ENCODE results near the gene SUGCT.

Gene SUGCT

GRCh38 chr7:40283391-40283790 is 148.6 kb downstream of the SUGCT start:
- no peak for TF ChIP-seq CTCF (conservative IDR thresholded peaks at IDR 0.05)

DNA sequence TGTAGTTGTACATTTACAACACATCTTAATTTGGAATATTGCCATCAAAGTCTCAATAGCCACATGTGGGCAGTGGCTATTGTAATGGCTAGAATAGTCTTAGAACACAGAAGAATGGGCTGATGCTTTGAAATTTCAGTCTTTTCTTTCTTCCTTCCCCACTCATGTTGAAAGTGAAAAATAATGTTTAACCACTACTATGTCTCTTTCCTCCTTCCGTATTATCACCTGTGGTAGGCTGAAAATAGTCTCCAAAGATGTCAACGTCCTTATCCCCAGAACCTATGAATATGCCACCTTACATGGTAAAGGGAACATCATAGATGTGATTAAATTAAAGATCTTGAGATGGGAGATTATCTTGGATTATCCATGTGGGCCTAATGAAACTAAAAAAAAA is 154.0 kb downstream of the SUGCT start:
- H3K27ac ChIP-seq, result no peak overlapping the region
- no peak for TF ChIP-seq CTCF (conservative IDR thresholded peaks at IDR 0.05)

More at GRCh38 chr7:40283391-40283790, 148.6 kb downstream of the SUGCT start:
- peak overlapping the region; percentile 75 for H3K27ac ChIP-seq

DNA sequence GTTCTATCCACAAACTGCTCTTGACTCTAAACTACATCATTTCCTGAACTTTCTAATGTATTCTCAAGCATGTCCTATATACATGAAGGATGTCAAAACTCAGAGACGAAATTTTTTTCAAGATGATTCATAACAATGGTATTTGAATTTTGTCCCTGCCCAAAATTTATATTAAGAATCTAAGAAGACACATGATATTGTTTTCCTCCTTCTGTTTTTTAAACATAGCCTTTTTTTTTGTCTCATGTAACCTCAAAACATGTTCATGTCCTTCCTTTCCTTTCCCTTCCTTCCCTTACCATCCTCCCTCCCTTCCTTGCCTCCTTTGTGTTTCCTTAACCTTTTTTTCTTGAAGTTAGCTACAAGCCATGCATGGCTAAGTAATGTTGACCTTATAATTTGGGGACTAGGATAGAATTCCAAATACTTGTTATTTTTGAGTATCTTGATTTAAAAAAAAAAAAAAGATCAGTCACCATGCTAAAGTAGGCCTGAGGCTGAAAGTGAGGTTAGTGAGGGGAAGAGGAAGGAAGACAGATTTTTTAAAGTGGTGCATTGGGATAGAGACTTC is 163.0 kb downstream of the SUGCT start:
- H3K27ac ChIP-seq, result no peak overlapping the region
- TF ChIP-seq CTCF (conservative IDR thresholded peaks at IDR 0.05), result no peak

DNA sequence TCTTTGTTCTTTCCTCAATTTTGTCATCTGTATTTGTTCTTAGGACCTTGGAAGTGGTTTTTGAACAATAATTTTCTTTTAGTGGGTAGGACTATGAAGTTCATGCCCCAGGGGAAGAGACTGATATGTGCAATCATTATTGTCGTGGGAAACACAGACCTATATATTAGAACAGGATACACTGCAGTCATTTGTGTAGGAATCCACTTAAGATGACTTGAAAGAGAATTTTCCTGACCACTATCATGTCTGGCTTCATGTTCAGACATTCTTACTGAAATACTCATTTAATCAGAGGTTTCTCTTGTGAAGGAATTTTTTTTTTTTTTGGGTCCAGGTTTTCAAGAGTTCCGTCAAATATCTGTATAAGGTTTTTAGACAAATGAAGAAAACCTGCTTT is 163.6 kb downstream of the SUGCT start:
- no peak overlapping the region for H3K27ac ChIP-seq
- no peak for TF ChIP-seq CTCF (conservative IDR thresholded peaks at IDR 0.05)

DNA sequence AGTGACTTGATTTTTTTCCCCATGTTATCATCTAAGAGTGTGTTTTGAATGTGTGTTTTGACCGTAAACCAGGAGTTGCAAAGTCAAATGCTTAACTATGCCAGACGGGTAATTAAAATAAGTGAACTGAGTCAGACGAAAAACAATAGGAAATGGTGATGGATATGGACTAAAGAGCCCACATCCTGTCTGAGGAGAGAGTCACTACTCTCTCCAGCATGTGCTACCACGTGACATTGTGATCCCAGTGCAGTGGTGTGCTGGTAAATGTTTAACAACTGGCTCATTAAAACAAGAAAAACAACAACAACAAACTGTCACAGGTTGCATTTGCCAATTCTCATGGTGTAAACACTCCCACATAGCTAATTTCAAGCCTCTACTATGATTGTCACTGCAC is 164.3 kb downstream of the SUGCT start:
- H3K27ac ChIP-seq, result no peak overlapping the region
- no peak for TF ChIP-seq CTCF (conservative IDR thresholded peaks at IDR 0.05)

DNA sequence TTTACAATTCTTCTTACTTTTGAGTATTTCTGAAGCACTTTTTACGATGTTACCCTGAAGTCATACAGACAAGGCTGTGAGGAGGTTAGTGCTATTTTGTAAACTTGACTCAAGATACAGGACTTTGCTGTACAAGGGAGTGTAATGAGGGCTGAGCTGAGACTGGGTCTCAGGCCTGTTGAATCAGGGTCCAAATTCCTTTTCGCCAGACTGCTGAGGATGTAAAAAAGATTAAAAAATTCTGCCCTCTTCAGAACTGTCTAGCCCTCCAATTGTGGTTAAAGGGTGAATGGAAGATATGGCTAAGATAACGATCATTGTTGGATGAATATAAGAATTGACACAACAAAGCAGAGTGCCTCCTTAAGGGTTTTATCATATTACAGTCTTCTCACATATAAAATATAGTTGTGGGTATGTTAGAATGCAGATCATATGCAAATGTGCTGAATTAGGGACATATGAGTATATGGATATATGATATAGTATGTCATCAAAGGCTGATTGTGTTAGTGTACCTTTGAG is 165.4 kb downstream of the SUGCT start:
- H3K27ac ChIP-seq, result no peak overlapping the region

GRCh38 chr7:40301486-40302068 is 166.8 kb downstream of the SUGCT start:
- no peak for TF ChIP-seq CTCF (conservative IDR thresholded peaks at IDR 0.05)
- H3K27ac ChIP-seq, result no peak overlapping the region

More for the DNA sequence above, 165.4 kb downstream of the SUGCT start:
- no peak for TF ChIP-seq CTCF (conservative IDR thresholded peaks at IDR 0.05)
